Upper lobe of left lung (tissue), 4 donors: ENCODE data around the gene CFAP100.

Source experiments
- CTCF ChIP-seq, 6 experiments: fragments of 450-650 bp in 4 of 6; fragments of 200-600 bp in 2 of 6; sonication (generic) in 2 of 6; IDR thresholded peaks; one replicate each; pipeline ENCODE4 v1.5.1; 2016 to 2019; ENCODE audit warnings: antibody characterized with exemption in 6 of 6
- EP300 ChIP-seq, 4 donors: sonication (generic); formaldehyde crosslinking; IDR thresholded peaks; one replicate each; pipeline ENCODE4 v1.5.1; 2017; ENCODE audit warnings: antibody characterized with exemption in 4 of 4, control low read depth in 2 of 4
- POLR2A ChIP-seq, 4 donors: fragments of 450-650 bp; IDR thresholded peaks; one replicate each; pipeline ENCODE4 v1.5.1; 2016 to 2017; ENCODE audit warnings: antibody characterized with exemption in 4 of 4, mild to moderate bottlenecking in 2 of 4
- POLR2AphosphoS5 ChIP-seq, 2 donors: sonication (generic); formaldehyde crosslinking; IDR thresholded peaks; one replicate each; pipeline ENCODE4 v1.5.1; 2017; ENCODE audit warnings: antibody characterized with exemption in 2 of 2

DNA sequence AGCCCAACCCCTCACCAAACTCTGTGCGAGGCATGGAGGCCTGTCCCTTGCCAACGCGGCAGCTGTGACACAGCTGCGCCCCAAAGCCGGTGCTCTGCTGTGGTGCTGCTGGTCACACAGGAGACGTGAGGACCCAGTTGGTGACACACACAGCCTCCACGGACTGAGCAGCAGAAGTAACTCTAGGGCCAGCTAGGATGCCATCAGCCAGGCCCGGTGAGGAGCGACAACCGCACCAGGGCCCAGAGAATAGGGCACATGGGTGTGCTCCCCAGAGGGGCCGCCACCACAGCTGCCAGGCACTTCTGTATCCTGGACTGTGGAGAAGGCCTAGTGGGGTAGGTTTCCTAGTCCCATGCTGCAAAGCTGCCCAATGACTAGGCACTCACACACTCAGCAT lies 70.3 kb downstream of the CFAP100 start:
- TF ChIP-seq CTCF (IDR thresholded peaks at IDR 0.05): no peak
- no peak for TF ChIP-seq POLR2A (IDR thresholded peaks at IDR 0.05)
- TF ChIP-seq POLR2AphosphoS5 (IDR thresholded peaks at IDR 0.05): no peak
- TF ChIP-seq EP300 (IDR thresholded peaks at IDR 0.05): no peak
